GM12891 (cell line): Measurements from ENCODE around the gene ADAMTSL1.

Experiments used
- POLR2A ChIP-seq: IDR thresholded peaks from 2 replicates; pipeline ENCODE4 v1.6.1; 2011; ENCODE audit warnings: low read depth, low read length, control low read depth
- POLR2AphosphoS5 ChIP-seq: IDR thresholded peaks from 2 replicates; pipeline ENCODE4 v1.6.1; 2011; ENCODE audit warnings: low read depth, low read length, control low read depth

GRCh38 chr9:18447131-18447530 is 26.8 kb upstream of the ADAMTSL1 start:
- no peak for TF ChIP-seq POLR2A
- TF ChIP-seq POLR2AphosphoS5, result no peak
